Neural cell (in vitro differentiated cells): ENCODE data around the gene ZNF789. TPM values are rescaled to one million over a fixed set of nuclear protein-coding genes. Genes with fewer than 3 reads are reported as not detected.

ENCODE experiments used
- H2AFZ ChIP-seq: fragments of 200-600, 300-800 bp; sonication (generic), shearing (Covaris generic); 2 replicates; pipeline ENCODE4 v1.6.0; 2014; ENCODE audit warnings: low read depth, mild to moderate bottlenecking, antibody characterized with exemption, low read length, moderate library complexity
- H3F3A ChIP-seq: fragments of 200-600 bp; shearing (Covaris generic); 2 replicates; pipeline ENCODE4 v1.6.1; 2016; ENCODE audit warnings: mild to moderate bottlenecking, moderate library complexity, mixed read lengths, antibody characterized with exemption, low read length; ENCODE audit not compliant: insufficient read depth, poor library complexity, severe bottlenecking
- H3K27ac ChIP-seq: fragments of 200-600, 300-800 bp; sonication (generic), shearing (Covaris generic); 2 replicates; pipeline ENCODE4 v1.5.1; 2014; ENCODE audit warnings: mild to moderate bottlenecking, low read length, moderate library complexity
- H3K27me3 ChIP-seq: fragments of 300-800, 200-600 bp; sonication (generic), shearing (Covaris generic); 2 replicates; pipeline ENCODE4 v1.6.0; 2014; ENCODE audit warnings: mild to moderate bottlenecking, low read depth, low read length, moderate library complexity; ENCODE audit not compliant: insufficient read depth
- H3K36me3 ChIP-seq: fragments of 300-800, 200-600 bp; sonication (generic), shearing (Covaris generic); 2 replicates; pipeline ENCODE4 v1.5.1; 2014; ENCODE audit warnings: mild to moderate bottlenecking, antibody characterized with exemption, low read length, moderate library complexity; ENCODE audit not compliant: insufficient read depth
- H3K4me2 ChIP-seq: fragments of 300-800, 200-600 bp; sonication (generic), shearing (Covaris generic); 2 replicates; pipeline ENCODE4 v1.6.0; 2014; ENCODE audit warnings: mild to moderate bottlenecking, low read length
- H3K4me3 ChIP-seq: fragments of 300-800, 200-600 bp; sonication (generic), shearing (Covaris generic); 2 replicates; pipeline ENCODE4 v1.5.1; 2014; ENCODE audit warnings: mild to moderate bottlenecking, low read length, moderate library complexity
- H3K79me2 ChIP-seq: fragments of 200-600 bp; shearing (Covaris generic); replicated peaks from 2 replicates; pipeline ENCODE4 v1.6.0; 2014; ENCODE audit warnings: mild to moderate bottlenecking, low read length, moderate library complexity; ENCODE audit not compliant: insufficient read depth
- H3K9ac ChIP-seq: fragments of 300-800, 200-600 bp; sonication (generic), shearing (Covaris generic); 2 replicates; pipeline ENCODE4 v1.6.1; 2016; ENCODE audit warnings: mild to moderate bottlenecking, low read length, mixed read lengths
- H3K9me2 ChIP-seq: fragments of 200-600 bp; shearing (Covaris generic); 2 replicates; pipeline ENCODE4 v1.6.1; 2016; ENCODE audit warnings: mild to moderate bottlenecking, low read length, mixed read lengths; ENCODE audit not compliant: insufficient read depth
- H3K9me3 ChIP-seq: fragments of 200-600, 300-800 bp; sonication (generic), shearing (Covaris generic); 2 replicates; pipeline ENCODE4 v1.6.1; 2016; ENCODE audit warnings: mild to moderate bottlenecking, mixed run types, low read length, moderate library complexity, mixed read lengths
- H4K20me1 ChIP-seq: fragments of 200-600 bp; shearing (Covaris generic); 2 replicates; pipeline ENCODE4 v1.6.1; 2016; ENCODE audit warnings: mild to moderate bottlenecking, mixed run types; ENCODE audit not compliant: insufficient read depth
- EP300 ChIP-seq: fragments of 450-650 bp; conservative IDR thresholded peaks from 2 replicates; pipeline ENCODE4 v1.6.1; 2014; ENCODE audit warnings: antibody characterized with exemption, mild to moderate bottlenecking, moderate library complexity; ENCODE audit not compliant: poor library complexity, severe bottlenecking
- EZH2 ChIP-seq: fragments of 200-600, 300-800 bp; shearing (Covaris generic), sonication (generic); IDR thresholded peaks from 2 replicates; pipeline ENCODE4 v1.6.1; 2014; ENCODE audit warnings: antibody characterized with exemption, low read length, borderline replicate concordance, mild to moderate bottlenecking; ENCODE audit not compliant: insufficient read depth, poor library complexity, severe bottlenecking
- MXI1 ChIP-seq: fragments of 450-650 bp; conservative IDR thresholded peaks from 2 replicates; pipeline ENCODE4 v1.6.1; 2014; ENCODE audit warnings: antibody characterized with exemption, mild to moderate bottlenecking; ENCODE audit not compliant: poor library complexity, severe bottlenecking
- POLR2AphosphoS5 ChIP-seq: IDR thresholded peaks from 2 replicates; pipeline ENCODE4 v1.6.1; 2012
- RAD21 ChIP-seq: fragments of 450-650 bp; conservative IDR thresholded peaks from 2 replicates; pipeline ENCODE4 v1.6.1; 2014; ENCODE audit warnings: antibody characterized with exemption, mild to moderate bottlenecking, moderate library complexity
- REST ChIP-seq: IDR thresholded peaks from 2 replicates; pipeline ENCODE4 v1.6.1; 2012; ENCODE audit warnings: borderline replicate concordance
- SMC3 ChIP-seq: fragments of 450-650 bp; conservative IDR thresholded peaks from 2 replicates; pipeline ENCODE4 v1.6.1; 2014; ENCODE audit warnings: antibody characterized with exemption, mild to moderate bottlenecking, moderate library complexity; ENCODE audit not compliant: poor library complexity
- TAF1 ChIP-seq: IDR thresholded peaks from 2 replicates; pipeline ENCODE4 v1.6.1; 2012; ENCODE audit warnings: low read depth
- polyA plus RNA-seq: library from polyadenylated mRNA; depleted of rRNA; stranded (reverse); fragments of >200 nt; gene quantifications from 2 replicates; pipeline ENCODE4 v1.2.3, GENCODE V29; 2014
- TF ChIP-seq, protein P1 (sequence below): fragments of 450-650 bp; IDR thresholded peaks from 2 replicates; pipeline ENCODE4 v1.5.1; 2014; ENCODE audit warnings: antibody characterized with exemption, mild to moderate bottlenecking, moderate library complexity; ENCODE audit not compliant: poor library complexity, severe bottlenecking

Gene ZNF789
- polyA plus RNA-seq, 1 donor from 2014 or later = 49.9 TPM

- Histone ChIP-seq H2AFZ (no peak overlapping the region), H3K9ac (no peak overlapping the region), H3K27me3 (no peaks in the 10 kb centered on the region), H3K4me2 (no peak overlapping the region), H3K4me3 (no peak overlapping the region), H3F3A (no peaks in the 10 kb centered on the region), H3K9me2 (no peaks in the 10 kb centered on the region), H3K79me2 (no peaks in the 10 kb centered on the region), H3K9me3 (no peaks in the 10 kb centered on the region), H3K27ac (no peak overlapping the region), H4K20me1 (no peaks in the 10 kb centered on the region), H3K36me3 (no peaks in the 10 kb centered on the region)
- TF ChIP-seq MXI1 (no peak), POLR2AphosphoS5 (no peak), EP300 (no peak), EZH2 (no peak), REST (no peak), RAD21 (no peak), TAF1 (no peak), SMC3 (no peak)
- TF ChIP-seq, protein P1, sequence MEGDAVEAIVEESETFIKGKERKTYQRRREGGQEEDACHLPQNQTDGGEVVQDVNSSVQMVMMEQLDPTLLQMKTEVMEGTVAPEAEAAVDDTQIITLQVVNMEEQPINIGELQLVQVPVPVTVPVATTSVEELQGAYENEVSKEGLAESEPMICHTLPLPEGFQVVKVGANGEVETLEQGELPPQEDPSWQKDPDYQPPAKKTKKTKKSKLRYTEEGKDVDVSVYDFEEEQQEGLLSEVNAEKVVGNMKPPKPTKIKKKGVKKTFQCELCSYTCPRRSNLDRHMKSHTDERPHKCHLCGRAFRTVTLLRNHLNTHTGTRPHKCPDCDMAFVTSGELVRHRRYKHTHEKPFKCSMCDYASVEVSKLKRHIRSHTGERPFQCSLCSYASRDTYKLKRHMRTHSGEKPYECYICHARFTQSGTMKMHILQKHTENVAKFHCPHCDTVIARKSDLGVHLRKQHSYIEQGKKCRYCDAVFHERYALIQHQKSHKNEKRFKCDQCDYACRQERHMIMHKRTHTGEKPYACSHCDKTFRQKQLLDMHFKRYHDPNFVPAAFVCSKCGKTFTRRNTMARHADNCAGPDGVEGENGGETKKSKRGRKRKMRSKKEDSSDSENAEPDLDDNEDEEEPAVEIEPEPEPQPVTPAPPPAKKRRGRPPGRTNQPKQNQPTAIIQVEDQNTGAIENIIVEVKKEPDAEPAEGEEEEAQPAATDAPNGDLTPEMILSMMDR = no peak
Observed at GRCh38 chr7:99449326-99449725, 23.4 kb upstream of the ZNF789 start.

DNA sequence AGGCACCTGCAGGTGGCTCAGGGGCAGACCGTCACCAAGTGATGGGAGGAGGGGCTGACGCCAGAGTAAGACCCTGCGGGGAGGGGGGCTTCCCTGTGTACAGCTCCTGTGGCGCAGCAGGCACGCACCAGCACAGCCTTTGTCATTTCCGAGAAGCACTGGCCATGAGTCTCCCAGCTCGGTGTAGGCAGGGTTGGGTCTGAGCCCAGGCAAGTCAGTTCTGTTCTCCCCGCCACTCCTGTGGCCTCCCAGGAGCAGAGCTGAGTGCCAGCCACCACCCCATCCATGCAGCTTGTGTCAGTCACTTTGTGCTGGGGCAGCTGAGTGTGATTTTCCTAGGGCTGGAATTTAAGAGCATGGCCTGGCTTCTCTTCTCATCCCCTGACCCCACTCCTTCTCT is 20.8 kb upstream of the ZNF789 start:
- H3K27me3 ChIP-seq = no peaks in the 10 kb centered on the region
- H4K20me1 ChIP-seq = no peaks in the 10 kb centered on the region
- no peak for TF ChIP-seq EP300
- TF ChIP-seq, protein P1 = no peak
- no peak overlapping the region for H3K27ac ChIP-seq
- no peaks in the 10 kb centered on the region for H3K9me2 ChIP-seq
- no peak overlapping the region for H3K4me2 ChIP-seq
- H3F3A ChIP-seq = no peaks in the 10 kb centered on the region
- H2AFZ ChIP-seq = no peak overlapping the region
- H3K4me3 ChIP-seq = no peak overlapping the region
- no peaks in the 10 kb centered on the region for H3K36me3 ChIP-seq
- no peaks in the 10 kb centered on the region for H3K9me3 ChIP-seq
- no peaks in the 10 kb centered on the region for H3K79me2 ChIP-seq
- no peak overlapping the region for H3K9ac ChIP-seq
